B cell (primary cell): ENCODE results near the gene SLC25A21. TPM values are rescaled to one million over a fixed set of nuclear protein-coding genes. Genes with fewer than 3 reads are reported as not detected.
"Not testable (repeated sequence)": the region's sequence is repeated elsewhere in the genome, so short reads cannot be mapped to it uniquely, and the experiment has no call there.

Source experiments
- ATAC-seq: fragments of 200-7000 bp; cut with Tn5 transposase; one replicate; pipeline ENCODE4 v1.10.0; 2021; ENCODE audit warnings: low read depth, mild to moderate bottlenecking, moderate number of reproducible peaks, moderate library complexity
- CTCF ChIA-PET: fragments of 350-600 bp; sonication (Branson Sonifier 250); formaldehyde crosslinking; loops from one replicate; lab custom pipeline; 2021; ENCODE audit warnings: antibody characterized with exemption, inconsistent platforms; lab: Charles Lee
- POLR2A ChIA-PET: fragments of 350-600 bp; sonication (Branson Sonifier 250); formaldehyde crosslinking; loops from one replicate; lab custom pipeline; 2021; ENCODE audit warnings: antibody characterized with exemption; lab: Charles Lee
- DNase-seq: peaks from one replicate; pipeline ENCODE4 v3.0.0; 2013
- H2AFZ ChIP-seq: 2 replicates; pipeline ENCODE4 v1.6.1; 2012; ENCODE audit warnings: mild to moderate bottlenecking, low read depth, low read length; ENCODE audit not compliant: insufficient read depth, poor library complexity, severe bottlenecking
- H3K27ac ChIP-seq, 2 donors: 1 replicate in 1 of 2; 2 replicates in 1 of 2; pipeline ENCODE4 v1.5.1; 2012 to 2013; ENCODE audit warnings: low read length in 2 of 2, mild to moderate bottlenecking in 2 of 2, moderate library complexity in 1 of 2
- H3K27me3 ChIP-seq, 4 experiments: fragments of 200-600 bp in 1 of 4; sonication (generic) in 1 of 4; replicated peaks in 1 of 4; 1 replicate in 2 of 4; 2 replicates in 2 of 4; pipeline versions ENCODE4 v1.6.1 to v1.7.0; 2013 to 2016; ENCODE audit warnings: low read length in 3 of 4, mild to moderate bottlenecking in 2 of 4, mixed read lengths in 1 of 4, moderate library complexity in 1 of 4; ENCODE audit not compliant: insufficient read depth in 4 of 4, control insufficient read depth in 3 of 4; ENCODE audit errors: control extremely low read depth in 1 of 4
- H3K36me3 ChIP-seq, 2 experiments: replicated peaks in 1 of 2; 1 replicate in 1 of 2; 2 replicates in 1 of 2; pipeline versions ENCODE4 v1.6.1 to v1.7.1; 2013; ENCODE audit warnings: low read length in 1 of 2; ENCODE audit not compliant: insufficient read depth in 2 of 2, control insufficient read depth in 1 of 2; ENCODE audit errors: control extremely low read depth in 1 of 2, extremely low read depth in 1 of 2
- H3K4me1 ChIP-seq, 2 donors: fragments of 200-600 bp in 1 of 2; sonication (generic) in 1 of 2; 1 replicate in 1 of 2; 2 replicates in 1 of 2; pipeline versions ENCODE4 v1.5.1 to v1.6.1; 2013 to 2017; ENCODE audit warnings: low read length in 2 of 2; ENCODE audit not compliant: control insufficient read depth in 2 of 2, insufficient read depth in 2 of 2
- H3K4me2 ChIP-seq: replicated peaks from 2 replicates; pipeline ENCODE3; 2012; ENCODE audit warnings: mild to moderate bottlenecking, low read depth, low read length; ENCODE audit not compliant: poor library complexity, severe bottlenecking
- H3K4me3 ChIP-seq, 5 experiments: fragments of 200-600 bp in 1 of 5; sonication (generic) in 1 of 5; 1 replicate in 3 of 5; 2 replicates in 2 of 5; pipeline versions ENCODE4 v1.5.1 to v1.7.0; 2011 to 2016; ENCODE audit warnings: low read length in 4 of 5, mild to moderate bottlenecking in 4 of 5, low read depth in 2 of 5, control low read depth in 1 of 5, moderate library complexity in 1 of 5; ENCODE audit not compliant: insufficient read depth in 1 of 5; ENCODE audit errors: control extremely low read depth in 1 of 5, extremely low read depth in 1 of 5
- H3K79me2 ChIP-seq: fragments of 200-600 bp; sonication (generic); one replicate; pipeline ENCODE4 v1.6.0; 2016; ENCODE audit warnings: low read length; ENCODE audit not compliant: control insufficient read depth, insufficient read depth
- H3K9ac ChIP-seq: fragments of 200-600 bp; sonication (generic); 2 replicates; pipeline ENCODE4 v1.6.1; 2017; ENCODE audit warnings: mild to moderate bottlenecking, low read length, moderate library complexity
- H3K9me3 ChIP-seq, 3 donors: one replicate each; pipeline versions ENCODE4 v1.6.1 to v1.7.1; 2013; ENCODE audit warnings: low read length in 2 of 3; ENCODE audit not compliant: control insufficient read depth in 2 of 3, insufficient read depth in 1 of 3; ENCODE audit errors: control extremely low read depth in 1 of 3
- H4K20me1 ChIP-seq: 2 replicates; pipeline ENCODE4 v1.6.0; 2012; ENCODE audit warnings: mild to moderate bottlenecking, low read length; ENCODE audit not compliant: insufficient read depth, control insufficient read depth, poor library complexity, severe bottlenecking
- H3K27ac Mint-ChIP-seq: one replicate; pipeline ENCODE4 v1.8.0; 2021; ENCODE audit warnings: mixed read lengths
- H3K27me3 Mint-ChIP-seq: one replicate; pipeline ENCODE4 v1.8.0; 2021; ENCODE audit warnings: mixed read lengths
- H3K4me1 Mint-ChIP-seq: one replicate; pipeline ENCODE4 v1.8.0; 2021; ENCODE audit warnings: mixed read lengths
- H3K4me3 Mint-ChIP-seq: one replicate; pipeline ENCODE4 v1.8.0; 2021; ENCODE audit warnings: mixed read lengths
- H3K9me3 Mint-ChIP-seq: one replicate; pipeline ENCODE4 v1.8.0; 2022; ENCODE audit warnings: mixed read lengths; ENCODE audit not compliant: insufficient read depth
- EZH2 ChIP-seq: IDR thresholded peaks from 2 replicates; pipeline ENCODE4 v1.6.1; 2012; ENCODE audit warnings: borderline replicate concordance, low read depth, mild to moderate bottlenecking, moderate library complexity, low read length; ENCODE audit not compliant: insufficient read depth, poor library complexity, severe bottlenecking
- WGBS: methylation state at CpG from one replicate; pipeline ENCODE4 v1.1.5; 2013; ENCODE audit warnings: missing lambda C conversion rate; ENCODE audit not compliant: insufficient coverage; 5-methylcytosine and 5-hydroxymethylcytosine counted together
- intact Hi-C: fragments of 100-400 bp; cut with micrococcal nuclease; formaldehyde crosslinking; loops from one replicate; pipeline ENCODE4 v1.10.0; 2022
- polyA plus RNA-seq: library from polyadenylated mRNA; depleted of rRNA; stranded (reverse); fragments of >200 nt; gene quantifications from 2 replicates; pipeline ENCODE4 v1.2.3, GENCODE V29; 2012
- total RNA-seq, 2 donors: library from RNA; stranded (reverse); fragments of 120-200 nt in 1 of 2; gene quantifications; 1 replicate in 1 of 2; 2 replicates in 1 of 2; pipeline versions ENCODE4 v1.2.3 to v1.2.4, GENCODE V29; 2013 to 2022
- TF ChIP-seq, protein P1 (sequence below): fragments of 200-600 bp; IDR thresholded peaks from one replicate; pipeline ENCODE4 v1.8.0; 2022; ENCODE audit warnings: antibody characterized with exemption, mild to moderate bottlenecking

Gene SLC25A21
- total and polyA plus RNA-seq, 2 donors (not counting 1 experiment from before 2014, with no cell fraction given), result not detected

DNA sequence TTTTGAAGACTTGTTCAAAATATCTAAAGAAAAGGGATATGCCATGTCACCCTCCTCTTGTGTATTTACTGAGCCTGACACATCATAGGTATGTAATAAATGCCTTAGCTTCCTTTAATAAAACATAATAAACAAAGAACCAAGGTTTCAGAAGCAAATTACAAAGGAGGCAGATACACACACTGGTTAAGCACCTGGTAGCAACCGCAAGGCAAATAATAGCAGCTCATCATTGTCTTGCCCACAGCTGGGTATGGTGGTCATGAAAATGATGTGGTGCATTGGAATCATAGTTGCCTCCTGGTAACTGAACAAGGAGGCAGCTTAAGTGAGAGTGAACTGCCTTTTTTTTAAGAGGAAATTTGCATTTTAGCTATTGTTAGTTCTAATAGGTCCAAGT, 471.8 kb downstream of the SLC25A21 start:
- no peak for ATAC-seq
- H3K27ac ChIP-seq, result no peak overlapping the region
- intact Hi-C loops, result no loop called here

DNA sequence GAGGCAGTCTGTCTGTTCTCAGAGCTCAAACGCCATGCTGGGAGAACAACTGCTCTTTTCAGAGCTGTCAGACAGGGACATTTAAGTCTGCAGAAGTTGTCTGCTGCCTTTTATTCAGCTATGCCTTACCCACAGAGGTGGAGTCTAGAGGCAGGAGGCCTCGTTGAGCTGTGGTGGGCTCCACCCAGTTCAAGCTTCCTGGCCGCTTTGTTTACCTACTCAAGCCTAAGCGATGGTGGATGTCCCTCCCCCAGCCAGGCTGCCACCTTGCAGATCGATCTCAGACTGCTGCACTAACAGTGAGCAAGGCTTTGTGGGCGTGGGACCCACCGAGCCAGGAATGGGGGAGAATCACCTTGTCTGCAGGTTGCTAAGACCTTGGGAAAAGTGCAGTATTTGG, 473.0 kb downstream of the SLC25A21 start:
- H3K27ac ChIP-seq, H3K4me3 ChIP-seq, H3K36me3 ChIP-seq, intact Hi-C loops, H3K4me1 ChIP-seq, ATAC-seq, DNase-seq, POLR2A ChIA-PET, H3K9ac ChIP-seq, H3K9me3 Mint-ChIP-seq, H3K4me1 Mint-ChIP-seq, H3K27ac Mint-ChIP-seq, H3K4me2 ChIP-seq, H3K9me3 ChIP-seq, CTCF ChIA-PET, H3K79me2 ChIP-seq, H4K20me1 ChIP-seq, H3K27me3 Mint-ChIP-seq, H3K4me3 Mint-ChIP-seq, H2AFZ ChIP-seq, H3K27me3 ChIP-seq: not testable (repeated sequence)
- WGBS, result 57% methylated on average over 7 of the region's 7 CpGs

More for the DNA sequence above, 471.8 kb downstream of the SLC25A21 start:
- ChIA-PET CTCF (no interaction called here), POLR2A (no interaction called here)
- no peaks in the 10 kb centered on the region for H3K9me3 Mint-ChIP-seq
- H3K4me1 Mint-ChIP-seq, result no peaks in the 10 kb centered on the region
- no peak overlapping the region for H3K4me3 Mint-ChIP-seq
- no peak overlapping the region for H2AFZ ChIP-seq
- TF ChIP-seq, protein P1, sequence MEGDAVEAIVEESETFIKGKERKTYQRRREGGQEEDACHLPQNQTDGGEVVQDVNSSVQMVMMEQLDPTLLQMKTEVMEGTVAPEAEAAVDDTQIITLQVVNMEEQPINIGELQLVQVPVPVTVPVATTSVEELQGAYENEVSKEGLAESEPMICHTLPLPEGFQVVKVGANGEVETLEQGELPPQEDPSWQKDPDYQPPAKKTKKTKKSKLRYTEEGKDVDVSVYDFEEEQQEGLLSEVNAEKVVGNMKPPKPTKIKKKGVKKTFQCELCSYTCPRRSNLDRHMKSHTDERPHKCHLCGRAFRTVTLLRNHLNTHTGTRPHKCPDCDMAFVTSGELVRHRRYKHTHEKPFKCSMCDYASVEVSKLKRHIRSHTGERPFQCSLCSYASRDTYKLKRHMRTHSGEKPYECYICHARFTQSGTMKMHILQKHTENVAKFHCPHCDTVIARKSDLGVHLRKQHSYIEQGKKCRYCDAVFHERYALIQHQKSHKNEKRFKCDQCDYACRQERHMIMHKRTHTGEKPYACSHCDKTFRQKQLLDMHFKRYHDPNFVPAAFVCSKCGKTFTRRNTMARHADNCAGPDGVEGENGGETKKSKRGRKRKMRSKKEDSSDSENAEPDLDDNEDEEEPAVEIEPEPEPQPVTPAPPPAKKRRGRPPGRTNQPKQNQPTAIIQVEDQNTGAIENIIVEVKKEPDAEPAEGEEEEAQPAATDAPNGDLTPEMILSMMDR, result no peak
- no peak for TF ChIP-seq EZH2
- H3K36me3 ChIP-seq, result no peaks in the 10 kb centered on the region
- no peaks in the 10 kb centered on the region for H4K20me1 ChIP-seq
- H3K9me3 ChIP-seq, result peaks cover 0 to 4% (median 0%) of the 10 kb centered on the region in 3 donors
- DNase-seq, result no peak
- H3K79me2 ChIP-seq, result no peaks in the 10 kb centered on the region
- no peak overlapping the region for H3K27ac Mint-ChIP-seq
- H3K4me2 ChIP-seq, result no peak overlapping the region
- H3K9ac ChIP-seq, result no peak overlapping the region
- H3K27me3 ChIP-seq, result no peaks in the 10 kb centered on the region
- H3K4me3 ChIP-seq, result no peak overlapping the region
- H3K4me1 ChIP-seq, result no peaks in the 10 kb centered on the region
- WGBS, result 100% methylated on average over 1 of the region's 1 CpG
- no peaks in the 10 kb centered on the region for H3K27me3 Mint-ChIP-seq
